ENCODE data around the gene NRXN3.

DNA sequence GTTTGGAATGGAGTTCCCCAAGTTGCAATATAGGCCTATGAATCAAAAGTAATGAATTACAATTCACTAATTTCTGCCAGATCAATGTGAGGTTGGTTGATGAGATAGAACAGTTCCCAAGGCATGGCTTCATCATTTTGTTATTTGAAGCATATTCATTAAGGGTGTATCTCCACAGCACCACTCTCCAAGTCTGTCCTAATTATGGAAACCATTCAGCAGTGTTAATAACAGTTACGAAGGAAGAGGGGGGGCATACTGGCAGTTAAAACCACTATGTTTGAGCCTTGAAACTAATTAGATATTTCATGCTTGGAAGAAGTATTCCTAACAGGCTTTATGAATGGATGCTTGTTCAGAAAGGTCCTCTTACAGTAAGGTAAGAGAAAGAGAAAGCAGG is 1520.8 kb downstream of the NRXN3 start:
- TF ChIP-seq, protein P1, sequence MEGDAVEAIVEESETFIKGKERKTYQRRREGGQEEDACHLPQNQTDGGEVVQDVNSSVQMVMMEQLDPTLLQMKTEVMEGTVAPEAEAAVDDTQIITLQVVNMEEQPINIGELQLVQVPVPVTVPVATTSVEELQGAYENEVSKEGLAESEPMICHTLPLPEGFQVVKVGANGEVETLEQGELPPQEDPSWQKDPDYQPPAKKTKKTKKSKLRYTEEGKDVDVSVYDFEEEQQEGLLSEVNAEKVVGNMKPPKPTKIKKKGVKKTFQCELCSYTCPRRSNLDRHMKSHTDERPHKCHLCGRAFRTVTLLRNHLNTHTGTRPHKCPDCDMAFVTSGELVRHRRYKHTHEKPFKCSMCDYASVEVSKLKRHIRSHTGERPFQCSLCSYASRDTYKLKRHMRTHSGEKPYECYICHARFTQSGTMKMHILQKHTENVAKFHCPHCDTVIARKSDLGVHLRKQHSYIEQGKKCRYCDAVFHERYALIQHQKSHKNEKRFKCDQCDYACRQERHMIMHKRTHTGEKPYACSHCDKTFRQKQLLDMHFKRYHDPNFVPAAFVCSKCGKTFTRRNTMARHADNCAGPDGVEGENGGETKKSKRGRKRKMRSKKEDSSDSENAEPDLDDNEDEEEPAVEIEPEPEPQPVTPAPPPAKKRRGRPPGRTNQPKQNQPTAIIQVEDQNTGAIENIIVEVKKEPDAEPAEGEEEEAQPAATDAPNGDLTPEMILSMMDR (IDR thresholded peaks at IDR 0.05; ENCODE audit: poor library complexity, severe bottlenecking) = no peak
- TF ChIP-seq EZH2 (IDR thresholded peaks at IDR 0.05; ENCODE audit: borderline replicate concordance, insufficient read depth, low read length, poor library complexity, severe bottlenecking) = no peak
